Peyer's patch (tissue), 4 donors: Measurements from ENCODE around the gene CDC42SE2. TPM values are rescaled to one million over a fixed set of nuclear protein-coding genes. Genes with fewer than 3 reads are reported as not detected.

ENCODE experiments used
- DNase-seq, 3 donors: peaks; one replicate each; pipeline ENCODE4 v3.0.0-alpha.2; 2017 to 2019
- H3K27ac ChIP-seq, 4 donors: fragments of 200-600 bp; sonication (generic); one replicate each; pipeline ENCODE4 v1.5.1; 2016 to 2019
- H3K27me3 ChIP-seq, 2 donors: fragments of 200-600 bp; sonication (generic); one replicate each; pipeline ENCODE4 v1.5.1; 2019
- H3K36me3 ChIP-seq, 3 donors: fragments of 200-600 bp; sonication (generic); one replicate each; pipeline ENCODE4 v1.5.1; 2016 to 2019
- H3K4me1 ChIP-seq, 4 donors: fragments of 200-600 bp; sonication (generic); one replicate each; pipeline ENCODE4 v1.5.1; 2016 to 2019
- H3K4me3 ChIP-seq, 4 donors: fragments of 200-600 bp; sonication (generic); 1 replicate in 3 of 4; 2 replicates in 1 of 4; pipeline ENCODE4 v1.5.1; 2016 to 2019; ENCODE audit warnings: mild to moderate bottlenecking in 1 of 4
- H3K9me3 ChIP-seq, 4 donors: fragments of 200-600 bp; sonication (generic); one replicate each; pipeline ENCODE4 v1.5.1; 2016 to 2019; ENCODE audit warnings: mild to moderate bottlenecking in 1 of 4
- POLR2A ChIP-seq, 2 donors: fragments of 450-650 bp; IDR thresholded peaks; one replicate each; pipeline ENCODE4 v1.5.1; 2017; ENCODE audit warnings: antibody characterized with exemption in 2 of 2, mild to moderate bottlenecking in 2 of 2, moderate library complexity in 2 of 2
- total RNA-seq, 4 donors: library from RNA; depleted of rRNA; stranded (reverse); fragments of >200 nt; gene quantifications; one replicate each; pipeline ENCODE4 v1.1.0, GENCODE V29; 2016
- TF ChIP-seq, protein P1 (sequence below), 6 experiments: fragments of 450-650 bp in 4 of 6; fragments of 200-600 bp in 2 of 6; sonication (generic) in 1 of 6; IDR thresholded peaks; one replicate each; pipeline ENCODE4 v1.5.1; 2017 to 2019; ENCODE audit warnings: antibody characterized with exemption in 6 of 6, mild to moderate bottlenecking in 3 of 6, moderate library complexity in 1 of 6

Gene CDC42SE2
- total RNA-seq, 4 donors from 2014 or later, result 49.9 to 125 (median 91.4) TPM

DNA sequence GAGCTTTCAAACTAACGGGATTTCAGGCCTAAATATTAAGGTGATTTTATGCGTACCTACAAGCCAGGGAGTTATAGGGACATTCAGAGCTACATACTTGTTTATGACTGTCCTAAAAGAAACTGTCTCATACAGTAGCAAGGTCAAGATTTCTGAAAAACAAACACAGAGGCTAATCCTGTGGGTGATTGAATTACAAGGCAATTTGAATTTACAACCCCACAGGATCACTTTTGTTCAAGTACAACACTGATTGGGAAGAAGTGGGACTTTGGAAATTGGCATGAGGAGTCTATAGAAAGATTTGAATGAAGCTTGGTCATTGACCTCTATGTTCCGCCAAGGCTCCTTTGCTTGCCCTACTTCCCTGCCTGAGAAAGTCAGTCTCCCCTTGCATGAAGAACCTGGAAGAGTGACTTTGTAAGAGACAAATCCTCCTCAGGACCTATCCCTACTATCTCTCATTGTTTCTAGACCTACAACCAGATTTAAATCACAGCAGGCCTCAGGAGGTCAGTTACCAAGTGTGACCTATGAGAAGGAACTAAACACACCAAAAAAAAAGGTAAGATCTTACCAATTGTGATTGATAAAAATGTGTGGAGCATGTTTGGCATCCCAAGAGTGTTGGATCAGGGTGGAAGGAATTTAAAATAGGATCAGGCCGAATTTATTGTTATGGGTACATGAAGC lies 38.4 kb upstream of the CDC42SE2 start:
- Histone ChIP-seq H3K27ac (peak overlapping the region in 2 of 4 donors; percentile 72 to 73), H3K4me3 (no peak overlapping the region), H3K27me3 (no peaks in the 10 kb centered on the region), H3K36me3 (no peaks in the 10 kb centered on the region), H3K4me1 (peaks cover 0 to 20% (median 5%) of the 10 kb centered on the region in 4 donors), H3K9me3 (no peaks in the 10 kb centered on the region)
- DNase-seq, result no peak
- TF ChIP-seq POLR2A (IDR thresholded peaks at IDR 0.05), result no peak
- TF ChIP-seq, protein P1, sequence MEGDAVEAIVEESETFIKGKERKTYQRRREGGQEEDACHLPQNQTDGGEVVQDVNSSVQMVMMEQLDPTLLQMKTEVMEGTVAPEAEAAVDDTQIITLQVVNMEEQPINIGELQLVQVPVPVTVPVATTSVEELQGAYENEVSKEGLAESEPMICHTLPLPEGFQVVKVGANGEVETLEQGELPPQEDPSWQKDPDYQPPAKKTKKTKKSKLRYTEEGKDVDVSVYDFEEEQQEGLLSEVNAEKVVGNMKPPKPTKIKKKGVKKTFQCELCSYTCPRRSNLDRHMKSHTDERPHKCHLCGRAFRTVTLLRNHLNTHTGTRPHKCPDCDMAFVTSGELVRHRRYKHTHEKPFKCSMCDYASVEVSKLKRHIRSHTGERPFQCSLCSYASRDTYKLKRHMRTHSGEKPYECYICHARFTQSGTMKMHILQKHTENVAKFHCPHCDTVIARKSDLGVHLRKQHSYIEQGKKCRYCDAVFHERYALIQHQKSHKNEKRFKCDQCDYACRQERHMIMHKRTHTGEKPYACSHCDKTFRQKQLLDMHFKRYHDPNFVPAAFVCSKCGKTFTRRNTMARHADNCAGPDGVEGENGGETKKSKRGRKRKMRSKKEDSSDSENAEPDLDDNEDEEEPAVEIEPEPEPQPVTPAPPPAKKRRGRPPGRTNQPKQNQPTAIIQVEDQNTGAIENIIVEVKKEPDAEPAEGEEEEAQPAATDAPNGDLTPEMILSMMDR (IDR thresholded peaks at IDR 0.05), result no peak

DNA sequence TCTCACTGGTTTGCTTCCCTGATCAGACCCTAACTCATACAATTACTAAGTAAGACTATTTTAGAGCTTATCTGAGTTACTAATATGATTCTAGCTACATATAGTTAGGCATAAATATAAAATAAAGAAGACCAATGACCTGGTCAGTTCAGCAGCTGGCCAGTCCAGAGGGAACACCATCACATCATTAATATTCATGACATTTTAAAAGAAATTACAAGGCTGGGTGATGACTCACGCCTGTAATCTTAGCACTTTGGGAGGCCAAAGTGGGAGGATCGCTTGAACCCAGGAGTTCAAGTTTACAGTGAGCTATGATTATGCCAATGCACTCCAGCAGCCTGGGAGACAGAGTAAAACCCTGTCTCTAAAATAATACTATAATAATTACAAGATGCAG lies 37.0 kb upstream of the CDC42SE2 start:
- no peaks in the 10 kb centered on the region for H3K9me3 ChIP-seq
- H3K27me3 ChIP-seq, result no peaks in the 10 kb centered on the region
- H3K4me3 ChIP-seq, result no peak overlapping the region
- no peak for DNase-seq
- H3K27ac ChIP-seq, result no peak overlapping the region
- TF ChIP-seq, protein P1 (IDR thresholded peaks at IDR 0.05), result no peak
- no peak for TF ChIP-seq POLR2A (IDR thresholded peaks at IDR 0.05)
- no peaks in the 10 kb centered on the region for H3K36me3 ChIP-seq
- peaks cover 0 to 20% (median 5%) of the 10 kb centered on the region in 4 donors for H3K4me1 ChIP-seq

DNA sequence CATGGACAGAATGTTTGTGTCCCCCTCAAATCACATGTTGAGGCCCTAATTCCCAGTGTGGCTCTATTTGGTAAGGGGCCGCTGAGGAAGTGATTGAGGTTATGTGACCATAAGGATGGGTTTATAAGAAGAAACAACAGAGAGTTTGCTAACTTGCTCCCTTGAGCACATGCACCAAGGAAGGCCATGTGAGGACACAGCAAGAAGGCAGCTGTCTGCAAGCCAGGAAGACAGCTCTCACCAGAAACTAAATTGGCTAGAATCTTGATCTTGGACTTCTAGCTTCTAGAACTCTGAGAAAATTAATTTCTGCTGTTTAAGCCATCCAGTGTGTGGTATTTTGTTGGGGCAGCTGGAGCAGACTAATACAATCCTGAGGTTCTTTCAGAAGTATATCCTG lies 35.2 kb upstream of the CDC42SE2 start:
- DNase-seq, result no peak

DNA sequence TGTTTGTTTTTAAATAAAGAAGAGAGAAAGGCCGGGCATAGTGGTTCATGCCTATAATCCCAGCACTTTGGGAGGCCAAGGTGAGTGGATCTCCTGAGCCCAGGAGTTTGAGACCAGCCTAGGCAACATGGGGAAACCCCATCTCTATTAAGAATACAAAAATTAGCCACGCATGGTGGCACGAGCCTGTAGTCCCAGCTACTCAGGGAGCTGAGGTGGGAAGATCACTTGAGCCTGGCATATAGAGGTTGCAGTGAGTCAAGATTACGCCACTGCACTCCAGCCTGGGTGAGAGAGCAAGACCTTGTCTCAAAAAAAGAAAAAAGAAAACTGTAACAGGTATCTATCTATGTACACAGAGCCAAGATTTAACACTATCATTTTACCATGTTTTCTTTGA lies 34.2 kb upstream of the CDC42SE2 start:
- H3K4me3 ChIP-seq, result no peak overlapping the region
- peaks cover 0 to 9% (median 4%) of the 10 kb centered on the region in 4 donors for H3K4me1 ChIP-seq
- H3K36me3 ChIP-seq, result no peaks in the 10 kb centered on the region
- DNase-seq, result no peak
- H3K9me3 ChIP-seq, result no peaks in the 10 kb centered on the region
- H3K27ac ChIP-seq, result no peak overlapping the region
- H3K27me3 ChIP-seq, result no peaks in the 10 kb centered on the region
- TF ChIP-seq, protein P1 (IDR thresholded peaks at IDR 0.05), result no peak
- no peak for TF ChIP-seq POLR2A (IDR thresholded peaks at IDR 0.05)

More for the DNA sequence above, 35.2 kb upstream of the CDC42SE2 start:
- H3K27me3 ChIP-seq, result no peaks in the 10 kb centered on the region
- H3K36me3 ChIP-seq, result no peaks in the 10 kb centered on the region
- TF ChIP-seq, protein P1 (IDR thresholded peaks at IDR 0.05), result no peak
- H3K9me3 ChIP-seq, result no peaks in the 10 kb centered on the region
- peaks cover 0 to 17% (median 5%) of the 10 kb centered on the region in 4 donors for H3K4me1 ChIP-seq
- no peak overlapping the region for H3K4me3 ChIP-seq
- no peak overlapping the region for H3K27ac ChIP-seq

DNA sequence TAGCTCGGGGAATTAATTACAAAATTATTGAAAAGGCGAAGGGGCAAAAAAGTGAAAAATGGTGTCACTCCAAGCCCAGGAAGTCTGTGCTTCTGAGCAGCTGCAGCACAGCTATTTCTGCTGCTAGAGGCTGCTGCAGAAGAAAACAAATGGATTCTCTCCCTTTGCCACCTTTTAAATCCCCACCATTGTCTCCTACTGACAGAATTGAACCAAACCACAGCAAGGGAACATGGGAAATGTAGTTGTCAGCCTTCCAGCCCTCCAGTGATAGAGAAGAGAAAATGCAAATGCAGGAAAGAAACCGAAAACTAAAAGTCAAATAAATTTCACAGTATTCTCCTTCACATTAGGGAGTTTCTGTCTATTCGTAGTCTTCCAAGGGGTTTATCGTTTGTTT lies 33.4 kb upstream of the CDC42SE2 start:
- H3K27ac ChIP-seq, result no peak overlapping the region
- H3K4me3 ChIP-seq, result no peak overlapping the region
- H3K36me3 ChIP-seq, result no peaks in the 10 kb centered on the region
- no peak for TF ChIP-seq POLR2A (IDR thresholded peaks at IDR 0.05)
- TF ChIP-seq, protein P1 (IDR thresholded peaks at IDR 0.05), result no peak
- no peak for DNase-seq
- H3K4me1 ChIP-seq, result peaks cover 0 to 1% (median 0%) of the 10 kb centered on the region in 4 donors
- no peaks in the 10 kb centered on the region for H3K9me3 ChIP-seq
- H3K27me3 ChIP-seq, result no peaks in the 10 kb centered on the region
